ENCODE measurements around the gene RPL23.

- TF ChIP-seq CTCF (conservative IDR thresholded peaks at IDR 0.05) (no peak), ZFX (IDR thresholded peaks at IDR 0.05) (no peak)
Measured at GRCh38 chr17:38893113-38893512, 39.6 kb upstream of the RPL23 start.

Data from C4-2B (cell line).